Measurements from ENCODE around the gene ADARB1.

Gene ADARB1

GRCh38 chr21:45263534-45263933 lies 189.2 kb downstream of the ADARB1 start:
- no peak for DNase-seq (ENCODE audit: low spot score)
- TF ChIP-seq CTCF (IDR thresholded peaks at IDR 0.05; ENCODE audit: extremely low read depth, missing control alignments): no peak

GRCh38 chr21:45264146-45264911 lies 189.9 kb downstream of the ADARB1 start:
- DNase-seq (ENCODE audit: low spot score): no peak

DNA sequence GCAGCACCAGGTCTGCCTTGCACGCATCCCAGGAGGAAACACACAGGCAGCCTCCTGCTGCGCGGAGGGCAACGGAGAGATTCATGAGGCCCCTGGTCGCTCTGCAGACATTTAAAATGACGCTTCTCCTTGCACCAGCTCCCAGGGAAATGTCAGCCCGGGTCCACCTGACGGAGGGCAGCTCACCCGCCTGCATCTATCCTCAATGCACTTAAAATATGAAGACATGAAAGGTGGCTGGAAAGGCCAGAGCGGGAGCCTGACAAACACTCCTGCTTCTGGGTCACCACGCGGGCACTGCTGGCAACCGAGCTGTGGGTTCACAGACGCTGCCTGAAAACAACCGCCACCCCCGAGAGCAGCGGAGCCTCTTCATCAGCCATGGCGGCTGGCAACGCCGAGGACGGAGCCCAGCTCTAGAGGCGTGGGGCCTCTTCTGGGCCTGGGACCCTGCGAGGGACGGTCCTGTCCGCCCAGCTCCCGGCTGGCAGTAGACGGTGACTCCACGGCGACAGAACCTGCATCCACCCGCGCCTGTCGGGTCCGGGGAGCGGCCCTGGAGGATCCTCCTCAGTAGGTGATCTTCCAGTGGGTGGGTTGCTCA lies 190.6 kb downstream of the ADARB1 start:
- no peak for DNase-seq (ENCODE audit: low spot score)
- no peak for TF ChIP-seq CTCF (IDR thresholded peaks at IDR 0.05; ENCODE audit: extremely low read depth, missing control alignments)

More at GRCh38 chr21:45264146-45264911, 189.9 kb downstream of the ADARB1 start:
- TF ChIP-seq CTCF (IDR thresholded peaks at IDR 0.05; ENCODE audit: extremely low read depth, missing control alignments): no peak

- TF ChIP-seq CTCF (IDR thresholded peaks at IDR 0.05; ENCODE audit: extremely low read depth, missing control alignments): no peak
- DNase-seq (ENCODE audit: low spot score): no peak
These were observed 191.5 kb downstream of the ADARB1 start for GRCh38 chr21:45265721-45266517.

DNA sequence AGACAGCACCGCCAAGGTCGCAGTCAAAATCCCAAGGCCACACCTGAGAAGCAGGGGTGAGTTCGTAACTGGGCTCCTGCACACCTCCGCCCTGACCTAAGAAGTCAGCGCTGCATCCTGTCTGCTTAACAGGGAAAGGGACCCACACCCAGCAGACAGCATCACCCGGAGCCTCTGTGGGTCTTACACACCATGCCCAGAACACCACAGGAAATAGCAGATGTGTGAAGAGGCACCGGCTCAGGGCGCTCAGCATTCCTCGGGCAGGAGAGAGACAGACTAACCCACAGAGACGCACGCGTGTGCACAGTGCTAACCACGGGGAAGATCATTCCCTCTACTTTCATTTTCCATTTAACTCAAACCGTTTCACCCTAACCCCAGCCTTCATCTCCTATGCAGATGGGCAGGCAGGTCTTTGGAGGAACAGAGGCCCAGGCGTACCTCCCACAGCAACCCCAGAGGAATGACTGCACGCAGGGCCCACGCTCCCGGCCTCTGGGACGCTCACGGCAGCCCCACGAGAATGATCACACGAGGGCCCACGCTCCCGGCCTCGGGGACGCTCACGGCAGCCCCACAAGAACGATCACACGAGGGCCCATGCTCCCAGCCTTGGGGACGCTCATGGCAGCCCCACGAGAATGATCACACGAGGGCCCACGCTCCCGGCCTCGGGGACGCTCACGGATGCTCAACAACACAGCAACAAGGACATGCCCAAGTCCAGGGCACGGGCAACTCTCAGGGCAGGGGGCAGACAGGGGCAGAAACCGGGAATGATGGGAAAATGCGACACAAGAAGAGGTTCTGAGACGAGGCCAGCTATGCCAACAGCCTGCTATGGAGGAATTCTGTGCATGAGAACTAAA lies 192.4 kb downstream of the ADARB1 start:
- no peak for DNase-seq (ENCODE audit: low spot score)
- no peak for TF ChIP-seq CTCF (IDR thresholded peaks at IDR 0.05; ENCODE audit: extremely low read depth, missing control alignments)

- no peak for DNase-seq (ENCODE audit: low spot score)
- TF ChIP-seq CTCF (IDR thresholded peaks at IDR 0.05; ENCODE audit: extremely low read depth, missing control alignments): no peak
These were observed 193.0 kb downstream of the ADARB1 start for GRCh38 chr21:45267390-45267760.

Measured in GM20000 (cell line).